ENCODE results near the gene RASAL2.
"Not testable (repeated sequence)": the region's sequence is repeated elsewhere in the genome, so short reads cannot be mapped to it uniquely, and the experiment has no call there.

The RASAL2 gene

GRCh38 chr1:178345238-178345637, 251.3 kb downstream of the RASAL2 start:
- TF ChIP-seq CTCF (IDR thresholded peaks at IDR 0.05; ENCODE audit: insufficient read depth, low read length, poor library complexity, severe bottlenecking), result no peak
- H3K36me3 ChIP-seq (ENCODE audit: control insufficient read depth, insufficient read depth, low read length), result no peaks in the 10 kb centered on the region
- H3K4me3 ChIP-seq (replicated peaks; ENCODE audit: low read depth, low read length), result no peak overlapping the region
- DNase-seq (ENCODE audit: extremely low read depth, insufficient read length), result no peak
- H3K27me3 ChIP-seq (replicated peaks; ENCODE audit: control insufficient read depth, insufficient read depth, low read length), result no peaks in the 10 kb centered on the region

- H3K27me3 ChIP-seq (replicated peaks; ENCODE audit: control insufficient read depth, insufficient read depth, low read length), result no peaks in the 10 kb centered on the region
- no peak for TF ChIP-seq CTCF (IDR thresholded peaks at IDR 0.05; ENCODE audit: insufficient read depth, low read length, poor library complexity, severe bottlenecking)
- no peak overlapping the region for H3K4me3 ChIP-seq (replicated peaks; ENCODE audit: low read depth, low read length)
- no peak for DNase-seq (ENCODE audit: extremely low read depth, insufficient read length)
- H3K36me3 ChIP-seq (ENCODE audit: control insufficient read depth, insufficient read depth, low read length), result no peaks in the 10 kb centered on the region
These were observed 251.9 kb downstream of the RASAL2 start for GRCh38 chr1:178345807-178346206.

GRCh38 chr1:178349801-178350200, 255.9 kb downstream of the RASAL2 start:
- no peak overlapping the region for H3K4me3 ChIP-seq (replicated peaks; ENCODE audit: low read depth, low read length)

GRCh38 chr1:178351911-178352310, 258.0 kb downstream of the RASAL2 start:
- not testable (repeated sequence) for H3K36me3 ChIP-seq (ENCODE audit: control insufficient read depth, insufficient read depth, low read length); DNase-seq (ENCODE audit: extremely low read depth, insufficient read length); H3K4me3 ChIP-seq (replicated peaks; ENCODE audit: low read depth, low read length); H3K27me3 ChIP-seq (replicated peaks; ENCODE audit: control insufficient read depth, insufficient read depth, low read length)

More at GRCh38 chr1:178349801-178350200, 255.9 kb downstream of the RASAL2 start:
- TF ChIP-seq CTCF (IDR thresholded peaks at IDR 0.05; ENCODE audit: insufficient read depth, low read length, poor library complexity, severe bottlenecking), result no peak
- Histone ChIP-seq H3K36me3 (ENCODE audit: control insufficient read depth, insufficient read depth, low read length) (no peaks in the 10 kb centered on the region), H3K27me3 (replicated peaks; ENCODE audit: control insufficient read depth, insufficient read depth, low read length) (no peaks in the 10 kb centered on the region)
- DNase-seq (ENCODE audit: extremely low read depth, insufficient read length), result no peak

- Histone ChIP-seq H3K4me3 (replicated peaks; ENCODE audit: low read depth, low read length) (no peak overlapping the region), H3K36me3 (ENCODE audit: control insufficient read depth, insufficient read depth, low read length) (no peaks in the 10 kb centered on the region), H3K27me3 (replicated peaks; ENCODE audit: control insufficient read depth, insufficient read depth, low read length) (no peaks in the 10 kb centered on the region)
- DNase-seq (ENCODE audit: extremely low read depth, insufficient read length), result no peak
- TF ChIP-seq CTCF (IDR thresholded peaks at IDR 0.05; ENCODE audit: insufficient read depth, low read length, poor library complexity, severe bottlenecking), result no peak
These were observed 259.0 kb downstream of the RASAL2 start for GRCh38 chr1:178352790-178353416.

GRCh38 chr1:178353524-178353923, 259.6 kb downstream of the RASAL2 start:
- Histone ChIP-seq H3K4me3 (replicated peaks; ENCODE audit: low read depth, low read length) (no peak overlapping the region), H3K27me3 (replicated peaks; ENCODE audit: control insufficient read depth, insufficient read depth, low read length) (no peaks in the 10 kb centered on the region), H3K36me3 (ENCODE audit: control insufficient read depth, insufficient read depth, low read length) (no peaks in the 10 kb centered on the region)
- DNase-seq (ENCODE audit: extremely low read depth, insufficient read length), result no peak
- TF ChIP-seq CTCF (IDR thresholded peaks at IDR 0.05; ENCODE audit: insufficient read depth, low read length, poor library complexity, severe bottlenecking), result no peak
